Activated CD4-positive, alpha-beta T cell treated with anti-CD3 and anti-CD28 coated beads, Interleukin-2, amount 50 U/mL, for 24 hours (primary cell): Measurements from ENCODE around the gene ARRB2.

Source experiments
- DNase-seq, 2 donors: peaks; one replicate each; pipeline ENCODE4 v3.0.0-alpha.2; 2020; ENCODE audit warnings: low read depth in 1 of 2, low spot score in 1 of 2

The ARRB2 gene

DNA sequence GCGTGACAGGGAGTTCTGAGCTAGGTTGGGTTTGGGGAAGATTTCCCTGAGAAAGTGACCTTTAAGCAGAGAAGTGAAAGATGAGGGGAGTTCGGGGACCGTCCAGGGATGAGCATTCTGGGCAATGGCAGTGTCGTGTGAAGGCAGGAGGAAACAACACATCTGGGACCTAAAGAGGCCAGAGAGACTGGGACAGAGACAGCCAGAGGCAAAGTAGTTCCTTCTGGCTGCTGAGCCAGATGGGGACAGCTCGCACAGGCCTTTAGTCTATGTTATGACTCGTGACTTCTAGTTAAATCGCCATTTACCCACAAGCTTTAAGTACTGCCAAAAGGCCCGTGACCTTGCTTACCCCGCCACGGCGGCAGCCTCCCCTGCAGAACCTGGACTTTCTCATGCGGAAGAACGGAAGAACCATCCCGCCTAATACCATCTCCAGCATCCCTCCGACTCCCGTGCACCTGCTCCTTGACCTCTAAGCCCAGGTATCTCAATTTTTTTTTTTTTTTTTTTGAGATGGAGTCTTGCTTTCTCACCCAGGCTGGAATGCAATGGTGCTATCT, 12.3 kb downstream of the ARRB2 start:
- DNase-seq: no peak

DNA sequence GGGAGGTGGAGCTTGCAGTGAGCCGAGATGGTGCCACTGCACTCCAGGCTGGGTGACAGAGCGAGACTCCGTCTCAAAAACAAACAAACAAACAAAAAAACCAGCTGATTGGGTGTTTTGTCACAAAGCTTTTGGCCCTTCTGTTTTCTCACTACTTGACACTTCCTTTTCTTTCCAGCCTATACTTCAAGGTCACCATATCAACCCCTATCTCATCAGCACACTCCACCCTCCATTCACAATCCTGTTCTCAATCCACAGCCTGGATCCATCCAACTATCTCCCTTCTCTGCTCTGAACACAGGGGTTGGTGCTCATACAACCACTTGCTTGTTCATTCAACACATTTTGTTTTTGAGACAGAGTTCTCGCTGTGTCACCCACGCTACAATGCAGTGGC, 14.2 kb downstream of the ARRB2 start:
- no peak for DNase-seq

- DNase-seq: no peak
Observed at GRCh38 chr17:4725646-4726310, 15.3 kb downstream of the ARRB2 start.

DNA sequence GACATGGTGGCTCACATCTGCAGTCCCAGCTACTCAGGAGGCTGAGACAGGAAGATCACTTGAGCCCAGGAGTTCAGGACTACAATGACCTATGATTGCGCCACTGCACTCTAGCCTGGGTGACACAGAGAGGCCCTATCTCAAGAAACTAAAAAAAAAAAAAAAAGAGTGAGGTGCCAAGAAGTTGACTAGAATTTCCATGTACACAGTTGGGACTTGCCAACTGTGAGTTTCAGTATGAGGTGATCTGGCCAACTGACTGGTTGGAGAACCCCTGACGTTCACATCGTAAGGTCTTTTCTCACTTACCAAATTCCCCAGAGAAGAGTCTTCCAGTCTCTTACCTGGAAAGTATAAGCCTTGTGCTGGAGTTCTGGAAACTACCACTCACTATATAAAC, 17.7 kb downstream of the ARRB2 start:
- no peak for DNase-seq

DNA sequence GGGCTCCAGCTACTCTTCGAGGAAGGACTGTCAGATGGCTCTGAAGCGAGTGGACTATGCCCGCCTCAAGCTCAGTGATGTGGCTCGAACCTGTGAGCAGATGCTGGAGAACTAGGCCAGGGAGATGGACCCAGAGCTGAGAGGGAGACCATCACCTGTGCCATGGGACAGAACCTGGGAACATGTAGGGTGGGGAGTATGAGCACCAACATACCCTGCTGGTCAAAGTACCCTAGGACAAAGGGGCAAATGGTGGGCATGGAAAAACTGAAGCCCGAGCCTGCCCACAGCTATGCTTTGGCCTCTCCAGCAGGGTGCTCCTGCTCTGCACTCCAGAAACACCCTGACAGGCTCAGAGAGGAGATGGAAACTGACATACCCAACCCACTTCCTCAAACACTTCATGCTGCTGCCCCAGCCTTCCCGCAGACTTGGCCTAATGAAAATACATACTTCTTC, 22.7 kb downstream of the ARRB2 start:
- no peak for DNase-seq

DNA sequence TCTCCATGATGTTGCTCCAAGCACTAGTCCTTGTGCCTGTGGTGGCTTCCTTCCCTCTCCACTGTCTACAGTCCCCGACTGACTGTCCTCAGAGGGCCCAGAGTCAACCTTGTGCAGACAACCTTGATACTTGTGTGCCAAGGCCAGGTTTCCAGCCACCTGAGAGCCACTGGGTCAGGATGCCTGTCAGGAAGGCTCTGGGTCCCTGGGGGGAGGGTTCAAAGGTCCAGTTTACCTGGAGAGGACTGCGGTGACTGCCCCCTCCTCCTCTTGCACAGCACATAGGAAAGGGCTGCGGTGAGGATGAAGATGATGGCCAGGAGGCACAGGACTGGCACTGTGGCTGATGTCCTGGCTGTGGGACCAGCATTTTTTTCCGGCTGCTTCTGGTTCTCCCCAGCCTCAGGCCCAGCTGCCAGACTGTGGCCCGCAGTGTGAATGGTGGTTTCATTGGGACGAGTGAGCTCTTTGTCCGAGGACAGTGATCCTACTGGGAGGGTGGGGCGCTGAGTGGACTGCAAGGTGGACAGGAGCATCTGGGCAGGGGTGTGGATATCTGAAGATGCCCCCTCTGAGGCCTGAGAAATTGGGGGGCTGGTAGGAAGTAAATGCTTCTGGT, 24.5 kb downstream of the ARRB2 start:
- no peak for DNase-seq

DNA sequence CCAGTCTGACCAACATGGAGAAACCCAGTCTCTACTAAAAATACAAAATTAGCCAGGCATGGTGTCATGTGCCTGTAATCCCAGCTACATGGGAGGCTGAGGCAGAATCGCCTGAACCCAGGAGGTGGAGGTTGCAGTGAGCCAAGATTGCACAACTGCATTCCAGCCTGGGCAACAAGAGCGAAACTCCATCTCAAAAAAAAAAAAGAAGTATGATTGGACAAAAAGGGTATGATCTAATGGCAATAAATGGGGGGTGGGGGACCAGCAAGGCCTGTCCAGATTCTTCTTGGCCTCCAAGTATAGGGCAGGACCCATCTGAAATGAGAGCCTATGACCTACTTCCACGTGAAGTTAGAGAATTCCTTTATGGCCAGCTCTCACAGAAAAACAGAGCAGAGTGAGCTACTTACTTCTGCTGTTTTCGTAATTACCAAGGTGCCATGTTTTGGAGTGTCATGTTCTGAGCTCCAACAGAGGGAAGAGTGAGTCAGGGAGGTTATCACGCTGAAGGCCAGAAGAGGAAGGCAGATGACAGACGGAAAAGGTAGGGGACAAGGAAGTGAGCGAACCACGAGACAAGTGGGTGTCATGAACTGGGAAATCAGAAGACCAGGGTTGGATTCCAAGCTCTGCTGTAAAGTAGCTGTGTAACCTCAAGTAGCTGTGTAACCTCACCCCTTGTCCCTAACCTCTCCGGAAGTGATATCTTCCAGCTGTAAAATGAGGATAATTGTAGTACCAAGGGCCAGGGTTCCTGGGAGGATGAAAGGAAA, 25.6 kb downstream of the ARRB2 start:
- no peak for DNase-seq

DNA sequence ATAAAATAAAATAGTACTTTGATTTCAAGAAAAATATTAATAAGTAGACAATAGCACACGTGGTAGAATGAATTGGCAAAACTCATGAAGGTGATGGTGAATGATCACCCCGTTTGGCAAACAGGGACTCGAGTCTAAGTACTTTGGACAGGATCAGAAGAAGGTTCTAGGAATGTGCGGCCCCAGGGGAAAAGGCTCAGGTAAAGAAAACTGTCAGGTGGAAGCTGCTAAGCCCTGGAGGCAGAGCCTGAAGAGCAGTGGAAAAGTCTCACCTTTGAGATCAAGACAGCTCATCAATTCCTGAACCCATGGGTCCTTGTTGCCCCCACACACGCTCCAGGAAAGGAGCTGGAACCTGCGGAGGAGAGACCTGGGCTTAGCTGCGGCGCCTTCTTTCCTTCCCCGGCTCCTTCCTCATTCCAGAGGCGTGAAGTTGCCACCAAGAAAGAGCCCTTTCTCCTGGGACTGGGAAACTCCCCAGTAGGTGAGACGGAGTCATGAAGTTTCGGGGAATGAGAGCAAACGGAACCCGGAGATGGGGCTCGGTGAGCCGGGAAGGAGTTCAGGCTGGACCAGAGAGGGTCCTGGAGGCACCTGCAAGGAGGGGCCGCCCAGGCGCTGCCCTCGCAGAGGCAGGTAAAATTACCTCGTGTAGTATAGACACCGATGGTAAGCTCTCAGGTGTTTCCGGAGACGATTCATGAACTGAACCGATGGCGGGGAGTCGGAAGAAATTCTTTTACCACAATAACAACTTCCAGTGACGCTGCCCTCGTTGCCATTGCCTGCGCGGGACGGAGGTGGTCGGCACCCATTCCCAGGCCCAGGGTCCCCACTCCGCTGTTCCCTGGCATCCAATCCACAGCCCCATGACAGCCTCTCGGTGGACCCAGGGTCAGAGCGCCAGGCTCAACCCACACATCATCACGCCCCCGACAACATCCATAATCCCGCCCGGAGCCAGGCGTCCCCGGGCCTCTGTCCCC, 28.0 kb downstream of the ARRB2 start:
- no peak for DNase-seq

GRCh38 chr17:4739122-4740024, 28.9 kb downstream of the ARRB2 start, which contains the start of the genes CXCL16 and ZMYND15:
CXCL16 (minus strand) TSS chr17:4739928; CDS start chr17:4739339, 589 bp downstream.
ZMYND15 (plus strand) TSS chr17:4739833; CDS start chr17:4740549, 716 bp downstream.
- DNase-seq: no peak

GRCh38 chr17:4740025-4740351, 29.6 kb downstream of the ARRB2 start:
- DNase-seq: no peak

GRCh38 chr17:4740584-4740983, 30.2 kb downstream of the ARRB2 start:
- DNase-seq: no peak

DNA sequence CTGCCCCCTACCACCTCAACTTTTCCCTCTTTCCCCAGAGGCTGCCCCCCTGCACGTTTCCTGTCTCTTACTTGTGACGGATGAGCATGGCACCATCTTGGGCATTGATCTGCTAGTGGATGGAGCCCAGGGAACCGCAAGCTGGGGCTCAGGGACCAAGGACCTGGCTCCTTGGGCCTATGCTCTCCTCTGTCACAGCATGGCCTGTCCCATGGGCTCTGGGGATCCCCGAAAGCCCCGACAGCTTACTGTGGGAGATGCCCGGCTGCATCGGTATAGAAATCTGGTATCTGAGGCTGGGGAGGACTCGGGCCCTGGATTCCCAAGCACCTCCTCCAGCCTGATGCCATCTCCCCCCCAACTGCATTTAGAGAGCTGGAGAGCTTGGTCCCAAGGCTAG, 31.1 kb downstream of the ARRB2 start:
- no peak for DNase-seq

- DNase-seq: no peak
Observed at GRCh38 chr17:4742133-4742532, 31.7 kb downstream of the ARRB2 start.

DNA sequence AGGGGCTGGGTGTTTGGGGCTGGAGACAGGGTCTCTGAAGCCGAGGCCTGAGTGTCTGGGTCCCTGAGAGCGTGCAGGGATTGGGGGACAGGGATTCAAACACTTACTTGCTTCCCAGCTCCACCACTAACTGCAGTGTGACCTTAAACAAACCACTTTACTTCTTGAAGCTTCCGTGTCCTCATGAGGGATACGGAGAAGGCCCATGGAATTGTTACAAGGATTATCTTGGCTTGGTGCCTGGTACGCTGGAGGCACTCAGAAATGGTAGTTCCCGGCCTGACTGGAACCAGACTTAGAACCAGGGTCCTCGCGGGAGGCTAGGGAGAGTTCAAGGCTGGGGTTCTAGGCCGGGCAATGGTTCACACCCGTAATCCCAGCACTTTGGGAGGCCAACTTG, 32.2 kb downstream of the ARRB2 start:
- no peak for DNase-seq

DNA sequence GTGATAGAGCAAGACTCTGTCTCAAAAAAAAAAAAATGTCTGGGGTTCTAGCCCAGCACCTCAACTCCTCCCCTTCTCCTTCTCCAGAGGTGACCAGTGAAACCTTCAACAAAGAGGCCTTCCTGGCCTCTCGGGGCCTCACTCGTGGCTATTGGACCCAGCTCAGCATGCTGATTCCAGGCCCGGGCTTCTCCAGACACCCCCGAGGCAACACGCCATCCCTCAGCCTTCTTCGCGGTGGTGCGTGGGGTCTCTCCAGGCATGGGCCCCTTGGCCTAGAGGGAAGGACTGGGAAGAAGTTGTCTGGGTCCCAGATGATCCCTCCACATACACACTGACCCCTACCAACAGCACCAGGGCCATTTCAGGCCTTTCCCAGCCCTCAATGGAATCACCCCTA, 32.8 kb downstream of the ARRB2 start:
- DNase-seq: no peak

DNA sequence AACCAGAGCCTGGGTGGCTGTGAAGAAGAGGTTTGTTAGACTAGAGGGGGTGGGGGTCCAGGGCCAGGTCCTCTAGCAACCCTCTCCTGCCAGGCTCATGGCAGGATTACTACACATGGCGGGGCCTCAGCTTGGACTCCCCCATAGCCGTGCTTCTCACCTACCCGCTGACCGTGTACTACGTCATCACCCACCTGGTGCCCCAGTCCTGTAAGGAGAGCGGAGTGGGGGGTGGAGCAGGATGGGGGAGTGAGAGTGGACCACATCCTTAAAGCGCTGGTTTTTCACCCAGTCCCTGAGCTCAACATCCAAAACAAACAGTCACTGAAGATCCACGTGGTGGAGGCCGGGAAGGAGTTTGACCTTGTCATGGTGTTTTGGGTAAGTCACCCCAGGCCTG, 33.5 kb downstream of the ARRB2 start:
- DNase-seq: no peak

- no peak for DNase-seq
Observed at GRCh38 chr17:4744999-4745969, 34.9 kb downstream of the ARRB2 start.

DNA sequence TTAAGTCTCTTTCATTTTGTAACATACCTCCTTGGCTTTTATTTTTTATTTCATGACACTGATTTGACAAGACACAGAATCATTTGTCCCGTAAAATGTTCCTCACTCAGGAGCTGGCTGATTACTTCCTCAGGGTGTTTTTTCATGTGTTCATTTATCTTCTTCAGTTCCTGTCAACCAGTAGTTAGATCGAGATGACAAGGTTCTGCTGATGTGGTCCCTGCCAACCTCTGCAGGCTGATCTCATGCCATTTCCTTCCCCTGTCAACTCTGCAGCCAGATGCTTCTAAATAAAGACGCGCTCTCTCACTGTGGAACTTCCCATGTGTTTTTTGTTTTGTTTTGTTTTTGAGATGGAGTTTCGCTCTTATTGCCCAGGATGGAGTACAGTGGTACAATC, 37.4 kb downstream of the ARRB2 start:
- no peak for DNase-seq

- DNase-seq: no peak
Observed at GRCh38 chr17:4748686-4749085, 38.3 kb downstream of the ARRB2 start.
